Neural crest cell (in vitro differentiated cells): ENCODE results near the gene PRDX4. TPM values are rescaled to one million over a fixed set of nuclear protein-coding genes. Genes with fewer than 3 reads are reported as not detected.

Experiments used
- DNase-seq: peaks from one replicate; pipeline ENCODE4 v3.0.0; 2021; ENCODE audit warnings: low read depth, mixed read lengths, low spot score
- H3K27ac Mint-ChIP-seq: one replicate; pipeline ENCODE4 v1.8.0; 2021; ENCODE audit warnings: mild to moderate bottlenecking, mixed read lengths; ENCODE audit not compliant: unreplicated experiment
- H3K27me3 Mint-ChIP-seq: 2 replicates; pipeline ENCODE4 v1.8.0; 2021; ENCODE audit warnings: low read depth, mild to moderate bottlenecking, mixed read lengths
- H3K36me3 Mint-ChIP-seq: 2 replicates; pipeline ENCODE4 v1.8.0; 2021; ENCODE audit warnings: low read depth, mild to moderate bottlenecking, mixed read lengths
- H3K4me1 Mint-ChIP-seq: 2 replicates; pipeline ENCODE4 v1.8.0; 2021; ENCODE audit warnings: mixed read lengths
- H3K4me3 Mint-ChIP-seq: one replicate; pipeline ENCODE4 v1.8.0; 2021; ENCODE audit warnings: mild to moderate bottlenecking, mixed read lengths
- H3K9me3 Mint-ChIP-seq: 2 replicates; pipeline ENCODE4 v1.8.0; 2021; ENCODE audit warnings: mixed read lengths
- total RNA-seq: library from RNA; stranded (reverse); gene quantifications from 2 replicates; pipeline ENCODE4 v1.2.1, GENCODE V29; 2021
- TF ChIP-seq, protein P1 (sequence below): fragments of 200-600 bp; sonication (generic); conservative IDR thresholded peaks from 2 replicates; pipeline ENCODE4 v1.5.0; 2021; ENCODE audit warnings: antibody characterized with exemption, mild to moderate bottlenecking

PRDX4 gene
- total RNA-seq, 1 donor from 2014 or later, result 168 TPM

DNA sequence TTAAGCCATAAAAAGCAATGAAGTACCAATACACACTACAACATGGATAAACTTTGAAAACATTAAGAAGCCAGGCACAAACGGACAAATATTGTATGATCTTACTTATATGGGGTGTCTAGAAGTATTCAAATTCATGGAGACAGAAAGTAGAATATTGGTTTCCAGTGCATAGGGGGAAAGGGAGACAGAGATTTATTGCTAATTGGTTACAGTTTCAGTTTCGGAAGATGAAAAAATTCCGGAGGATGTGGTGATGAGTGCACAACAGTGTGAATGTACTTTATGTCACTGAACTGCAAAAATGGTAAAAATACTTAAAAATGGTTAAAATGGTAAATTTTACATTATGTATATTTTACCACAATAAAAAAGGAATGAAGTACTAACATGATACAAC is 5.1 kb upstream of the PRDX4 start:
- TF ChIP-seq, protein P1, sequence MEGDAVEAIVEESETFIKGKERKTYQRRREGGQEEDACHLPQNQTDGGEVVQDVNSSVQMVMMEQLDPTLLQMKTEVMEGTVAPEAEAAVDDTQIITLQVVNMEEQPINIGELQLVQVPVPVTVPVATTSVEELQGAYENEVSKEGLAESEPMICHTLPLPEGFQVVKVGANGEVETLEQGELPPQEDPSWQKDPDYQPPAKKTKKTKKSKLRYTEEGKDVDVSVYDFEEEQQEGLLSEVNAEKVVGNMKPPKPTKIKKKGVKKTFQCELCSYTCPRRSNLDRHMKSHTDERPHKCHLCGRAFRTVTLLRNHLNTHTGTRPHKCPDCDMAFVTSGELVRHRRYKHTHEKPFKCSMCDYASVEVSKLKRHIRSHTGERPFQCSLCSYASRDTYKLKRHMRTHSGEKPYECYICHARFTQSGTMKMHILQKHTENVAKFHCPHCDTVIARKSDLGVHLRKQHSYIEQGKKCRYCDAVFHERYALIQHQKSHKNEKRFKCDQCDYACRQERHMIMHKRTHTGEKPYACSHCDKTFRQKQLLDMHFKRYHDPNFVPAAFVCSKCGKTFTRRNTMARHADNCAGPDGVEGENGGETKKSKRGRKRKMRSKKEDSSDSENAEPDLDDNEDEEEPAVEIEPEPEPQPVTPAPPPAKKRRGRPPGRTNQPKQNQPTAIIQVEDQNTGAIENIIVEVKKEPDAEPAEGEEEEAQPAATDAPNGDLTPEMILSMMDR, result no peak

DNA sequence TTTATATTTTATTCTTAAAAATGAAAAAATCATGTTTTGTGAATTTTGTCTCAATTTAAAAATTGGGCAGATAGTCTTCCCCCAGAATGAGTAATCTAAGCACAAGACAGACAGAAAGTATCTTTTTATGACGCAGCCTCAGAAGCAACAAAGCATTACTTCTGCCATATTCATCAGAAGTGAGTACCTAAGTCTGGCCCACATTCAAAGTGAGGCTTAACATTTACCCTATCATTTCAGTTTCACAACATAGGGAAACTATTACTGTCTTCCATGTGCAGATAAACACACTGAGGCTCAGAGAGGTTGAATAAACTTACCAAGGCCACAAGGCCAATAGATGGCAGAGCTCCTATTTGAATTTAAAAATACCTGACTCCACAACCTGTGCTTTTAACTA is 4.4 kb upstream of the PRDX4 start:
- no peaks in the 10 kb centered on the region for H3K36me3 Mint-ChIP-seq
- no peak overlapping the region for H3K4me3 Mint-ChIP-seq
- no peaks in the 10 kb centered on the region for H3K27me3 Mint-ChIP-seq
- no peaks in the 10 kb centered on the region for H3K9me3 Mint-ChIP-seq
- TF ChIP-seq, protein P1, result no peak
- DNase-seq, result no peak
- no peak overlapping the region for H3K27ac Mint-ChIP-seq
- H3K4me1 Mint-ChIP-seq, result peaks cover 22% of the 10 kb centered on the region

More for the DNA sequence above, 5.1 kb upstream of the PRDX4 start:
- Mint-ChIP-seq H3K9me3 (no peaks in the 10 kb centered on the region), H3K4me3 (no peak overlapping the region), H3K4me1 (peaks cover 20% of the 10 kb centered on the region), H3K36me3 (no peaks in the 10 kb centered on the region), H3K27ac (no peak overlapping the region), H3K27me3 (no peaks in the 10 kb centered on the region)
- no peak for DNase-seq

DNA sequence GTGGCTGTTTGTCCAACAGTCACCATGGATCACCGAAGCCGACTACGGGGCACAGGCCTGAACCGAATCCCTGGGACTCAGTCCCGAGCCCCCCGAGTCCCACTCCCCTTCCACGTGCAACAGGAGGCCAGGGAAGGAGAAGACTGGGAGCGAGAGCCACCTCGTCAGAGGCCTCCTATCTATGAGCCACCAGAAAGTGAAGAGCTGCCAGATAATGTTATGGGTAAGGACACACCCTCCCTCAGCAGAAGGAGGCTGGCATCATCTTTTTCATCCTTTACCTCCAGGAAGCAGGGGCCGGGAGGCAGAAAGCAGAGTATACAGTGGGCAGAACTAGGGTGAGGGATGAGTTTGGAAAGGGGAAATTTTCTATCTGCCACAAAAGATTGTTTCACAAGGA is 2.8 kb upstream of the PRDX4 start:
- DNase-seq, result no peak
- H3K27me3 Mint-ChIP-seq, result no peaks in the 10 kb centered on the region
- H3K27ac Mint-ChIP-seq, result peak overlapping the region; percentile 23

DNA sequence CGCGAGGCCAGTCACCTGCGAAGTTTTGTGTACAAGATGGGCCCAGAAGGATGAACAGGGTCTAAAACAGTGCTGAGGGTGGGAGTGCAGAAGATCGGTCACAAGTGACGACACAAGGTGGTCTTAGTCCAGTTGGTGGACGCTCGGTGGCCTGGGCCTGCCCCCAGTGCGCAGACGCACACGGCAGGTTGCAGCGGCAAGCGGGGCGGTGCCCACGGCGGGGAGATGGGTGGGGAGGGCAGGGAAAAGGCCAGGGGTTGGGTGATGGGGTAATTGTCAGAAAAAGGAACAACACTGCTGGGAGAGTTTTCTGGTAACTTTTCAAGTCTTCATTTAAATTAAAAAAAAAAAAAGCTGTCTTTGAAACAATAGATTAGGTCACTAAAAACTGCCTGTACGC is 1.0 kb upstream of the PRDX4 start:
- H3K4me3 Mint-ChIP-seq, result peak overlapping the region; percentile 91
- no peaks in the 10 kb centered on the region for H3K36me3 Mint-ChIP-seq
- no peaks in the 10 kb centered on the region for H3K27me3 Mint-ChIP-seq

More for the DNA sequence above, 2.8 kb upstream of the PRDX4 start:
- Mint-ChIP-seq H3K4me3 (peak overlapping the region; percentile 77), H3K4me1 (peaks cover 31% of the 10 kb centered on the region), H3K36me3 (no peaks in the 10 kb centered on the region), H3K9me3 (no peaks in the 10 kb centered on the region)
- TF ChIP-seq, protein P1, result no peak

DNA sequence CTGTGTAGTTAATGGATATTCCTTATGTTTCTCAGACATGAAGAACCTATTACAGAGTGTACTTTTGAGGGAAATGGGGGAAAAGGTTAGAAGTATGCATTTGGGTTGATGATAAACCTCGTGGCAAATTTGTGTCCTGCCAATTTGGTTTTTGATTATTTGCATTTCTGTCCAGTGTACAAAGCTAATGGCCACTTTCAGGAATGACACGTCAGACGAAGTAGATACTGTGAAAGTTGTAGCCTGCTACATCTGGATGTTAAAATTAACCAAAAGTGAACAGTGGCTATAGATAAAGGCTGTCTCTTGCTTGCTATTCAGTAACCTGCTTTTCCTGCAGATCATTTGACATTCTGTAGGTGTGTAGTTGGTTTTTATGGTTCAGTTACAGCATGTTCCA is 1.0 kb downstream of the PRDX4 start:
- TF ChIP-seq, protein P1, result no peak
- DNase-seq, result no peak
- Mint-ChIP-seq H3K4me3 (peak overlapping the region; percentile 91), H3K4me1 (peaks cover 29% of the 10 kb centered on the region), H3K27me3 (no peaks in the 10 kb centered on the region), H3K36me3 (no peaks in the 10 kb centered on the region), H3K9me3 (no peaks in the 10 kb centered on the region), H3K27ac (peak overlapping the region; percentile 58)

More for the DNA sequence above, 1.0 kb upstream of the PRDX4 start:
- H3K27ac Mint-ChIP-seq, result no peak overlapping the region
- TF ChIP-seq, protein P1, result no peak
- no peak for DNase-seq
- no peaks in the 10 kb centered on the region for H3K9me3 Mint-ChIP-seq
- H3K4me1 Mint-ChIP-seq, result peaks cover 29% of the 10 kb centered on the region

DNA sequence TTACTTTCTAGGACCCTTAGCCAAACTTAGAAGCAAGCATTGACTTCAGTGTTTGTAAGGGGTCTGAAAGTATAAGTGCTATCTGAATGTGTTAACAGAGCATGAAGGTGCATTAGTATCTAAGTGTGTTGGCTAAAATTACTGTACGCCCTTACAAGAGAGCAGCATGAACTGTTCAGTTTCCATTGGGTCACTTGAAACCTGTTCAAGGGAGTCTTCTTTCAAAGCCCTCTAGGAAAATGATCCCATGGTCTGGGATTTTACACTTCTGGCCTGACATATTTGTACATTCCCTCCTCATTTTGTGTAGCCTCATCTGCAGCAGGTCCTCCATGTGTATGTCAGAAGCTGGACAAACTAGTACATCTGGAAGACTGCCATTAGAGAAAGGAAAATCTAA is 3.2 kb downstream of the PRDX4 start:
- DNase-seq, result no peak

More for the DNA sequence above, 3.2 kb downstream of the PRDX4 start:
- peaks cover 29% of the 10 kb centered on the region for H3K4me1 Mint-ChIP-seq
- peaks cover 4% of the 10 kb centered on the region for H3K36me3 Mint-ChIP-seq
- no peaks in the 10 kb centered on the region for H3K27me3 Mint-ChIP-seq
- TF ChIP-seq, protein P1, result no peak
- H3K9me3 Mint-ChIP-seq, result no peaks in the 10 kb centered on the region
- H3K27ac Mint-ChIP-seq, result no peak overlapping the region
- H3K4me3 Mint-ChIP-seq, result peak overlapping the region; percentile 54
